ENCODE results near the gene PDGFRB.

- TF ChIP-seq CTCF (IDR thresholded peaks at IDR 0.05; ENCODE audit: insufficient read depth, low read length, poor library complexity, severe bottlenecking), result no peak
- no peak for TF ChIP-seq EZH2phosphoT487 (conservative IDR thresholded peaks at IDR 0.05; ENCODE audit: low read length)
These were observed 7.3 kb downstream of the PDGFRB start for GRCh38 chr5:150148117-150148927.

Measured in SU-DHL-6 (cell line).